Urinary bladder (tissue), 4 donors: ENCODE measurements around the gene ZBTB37. TPM values are rescaled to one million over a fixed set of nuclear protein-coding genes. Genes with fewer than 3 reads are reported as not detected.
"Not testable (repeated sequence)": the region's sequence is repeated elsewhere in the genome, so short reads cannot be mapped to it uniquely, and the experiment has no call there.

Experiments used
- DNase-seq: peaks from one replicate; pipeline ENCODE4 v3.0.0-alpha.2; 2015; ENCODE audit errors: extremely low spot score
- H3K27ac ChIP-seq: one replicate; pipeline ENCODE4 v1.5.1; 2013; ENCODE audit warnings: low read depth, mild to moderate bottlenecking, moderate library complexity
- H3K36me3 ChIP-seq: one replicate; pipeline ENCODE4 v1.6.1; 2013; ENCODE audit warnings: mild to moderate bottlenecking, moderate library complexity; ENCODE audit not compliant: insufficient read depth
- H3K4me1 ChIP-seq: one replicate; pipeline ENCODE4 v1.6.1; 2013; ENCODE audit warnings: mild to moderate bottlenecking, moderate library complexity; ENCODE audit not compliant: insufficient read depth
- H3K4me3 ChIP-seq: one replicate; pipeline ENCODE4 v1.5.1; 2013; ENCODE audit warnings: low read depth, low read length
- WGBS: extraction: QIAGEN DNeasy Blood & Tissue Kit; methylation state at CpG from one replicate; pipeline ENCODE4 v1.1.7; 2013; 5-methylcytosine and 5-hydroxymethylcytosine counted together
- polyA plus RNA-seq: library from polyadenylated mRNA; stranded (reverse); fragments of 200-250 nt; gene quantifications from one replicate; pipeline ENCODE4 v1.2.3, GENCODE V29; 2013
- total RNA-seq: library from RNA; depleted of rRNA; stranded (reverse); fragments of >200 nt; gene quantifications from one replicate; pipeline ENCODE4 v1.2.3, GENCODE V29; 2014
- donor health status: healthy with polysubstance abuse.
- donor health status: healthy.

ZBTB37 gene
- total and polyA plus RNA-seq, 2 donors = 1.3 to 32.8 TPM

GRCh38 chr1:173860065-173860464 lies 8.1 kb upstream of the ZBTB37 start:
- H3K27ac ChIP-seq = no peak overlapping the region
- no peak overlapping the region for H3K4me3 ChIP-seq
- 87% methylated on average over 1 of the region's 1 CpG for WGBS
- no peaks in the 10 kb centered on the region for H3K4me1 ChIP-seq
- peaks cover 9% of the 10 kb centered on the region for H3K36me3 ChIP-seq
- DNase-seq = no peak

- Histone ChIP-seq H3K4me1 (no peaks in the 10 kb centered on the region), H3K36me3 (peaks cover 9% of the 10 kb centered on the region), H3K4me3 (no peak overlapping the region), H3K27ac (no peak overlapping the region)
- DNase-seq = no peak
- 93% methylated on average over 7 of the region's 7 CpGs for WGBS
Measured at GRCh38 chr1:173861731-173862145, 6.4 kb upstream of the ZBTB37 start.

- H3K4me1 ChIP-seq, DNase-seq, H3K4me3 ChIP-seq, H3K36me3 ChIP-seq, H3K27ac ChIP-seq: not testable (repeated sequence)
- 81% methylated on average over 13 of the region's 13 CpGs for WGBS
Measured at GRCh38 chr1:173862146-173862768, 5.9 kb upstream of the ZBTB37 start.

GRCh38 chr1:173862769-173863223 lies 5.4 kb upstream of the ZBTB37 start:
- Histone ChIP-seq H3K36me3 (peaks cover 6% of the 10 kb centered on the region), H3K4me1 (no peaks in the 10 kb centered on the region), H3K4me3 (no peak overlapping the region), H3K27ac (no peak overlapping the region)
- DNase-seq = no peak
- 67% methylated on average over 8 of the region's 8 CpGs for WGBS

DNA sequence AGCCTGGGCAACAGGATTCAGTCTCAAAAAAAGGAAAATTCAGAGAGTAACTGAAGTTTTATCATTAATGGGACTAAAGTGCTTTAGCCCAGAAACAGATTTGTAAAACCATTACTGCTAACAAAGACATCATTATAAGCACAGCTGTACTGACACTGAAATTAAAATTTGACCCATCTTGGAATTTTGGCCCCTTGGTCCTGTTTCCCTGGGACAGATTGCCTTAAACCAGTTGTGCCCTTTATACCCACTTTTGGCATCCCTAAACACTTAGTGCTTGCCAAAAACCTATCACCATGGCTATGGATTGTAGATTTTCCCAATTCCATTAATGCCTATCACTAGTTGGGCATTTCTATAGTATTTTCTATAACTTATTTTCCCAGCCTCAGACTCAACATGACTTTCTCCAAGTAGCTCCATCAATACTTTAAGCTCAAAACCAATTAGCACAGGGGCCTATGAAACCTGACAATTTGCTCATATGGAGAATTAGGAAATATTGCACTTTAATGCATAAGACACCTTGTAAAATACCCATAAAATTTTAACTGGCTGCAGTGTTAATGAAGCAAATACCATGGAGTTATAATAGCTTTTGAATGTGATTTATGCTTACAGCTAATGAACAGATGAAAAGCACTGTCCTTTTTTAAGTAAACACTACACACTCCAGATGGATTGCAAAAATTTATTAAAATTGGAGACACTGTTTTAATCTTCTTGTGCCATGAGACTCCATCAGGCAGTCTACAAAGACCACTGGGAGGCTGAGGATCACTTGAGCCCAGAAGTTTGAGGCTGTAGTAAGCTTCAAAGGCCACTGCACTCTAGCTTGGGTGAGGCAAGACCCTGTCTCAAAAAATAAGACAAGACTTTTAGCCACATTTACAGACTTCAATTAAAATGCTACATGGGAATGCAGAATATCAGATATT lies 4.7 kb upstream of the ZBTB37 start:
- Histone ChIP-seq H3K27ac (no peak overlapping the region), H3K4me3 (no peak overlapping the region), H3K4me1 (no peaks in the 10 kb centered on the region), H3K36me3 (peaks cover 6% of the 10 kb centered on the region)
- DNase-seq = no peak

- Histone ChIP-seq H3K4me1 (no peaks in the 10 kb centered on the region), H3K27ac (no peak overlapping the region), H3K36me3 (peaks cover 6% of the 10 kb centered on the region), H3K4me3 (no peak overlapping the region)
- WGBS = 86% methylated on average over 5 of the region's 5 CpGs
- DNase-seq = no peak
Measured at GRCh38 chr1:173864179-173864867, 3.9 kb upstream of the ZBTB37 start.

- Histone ChIP-seq H3K4me3 (no peak overlapping the region), H3K4me1 (no peaks in the 10 kb centered on the region), H3K36me3 (peaks cover 6% of the 10 kb centered on the region), H3K27ac (no peak overlapping the region)
- DNase-seq = no peak
- 41% methylated on average over 4 of the region's 4 CpGs for WGBS
Measured at GRCh38 chr1:173865468-173866164, 2.6 kb upstream of the ZBTB37 start.

DNA sequence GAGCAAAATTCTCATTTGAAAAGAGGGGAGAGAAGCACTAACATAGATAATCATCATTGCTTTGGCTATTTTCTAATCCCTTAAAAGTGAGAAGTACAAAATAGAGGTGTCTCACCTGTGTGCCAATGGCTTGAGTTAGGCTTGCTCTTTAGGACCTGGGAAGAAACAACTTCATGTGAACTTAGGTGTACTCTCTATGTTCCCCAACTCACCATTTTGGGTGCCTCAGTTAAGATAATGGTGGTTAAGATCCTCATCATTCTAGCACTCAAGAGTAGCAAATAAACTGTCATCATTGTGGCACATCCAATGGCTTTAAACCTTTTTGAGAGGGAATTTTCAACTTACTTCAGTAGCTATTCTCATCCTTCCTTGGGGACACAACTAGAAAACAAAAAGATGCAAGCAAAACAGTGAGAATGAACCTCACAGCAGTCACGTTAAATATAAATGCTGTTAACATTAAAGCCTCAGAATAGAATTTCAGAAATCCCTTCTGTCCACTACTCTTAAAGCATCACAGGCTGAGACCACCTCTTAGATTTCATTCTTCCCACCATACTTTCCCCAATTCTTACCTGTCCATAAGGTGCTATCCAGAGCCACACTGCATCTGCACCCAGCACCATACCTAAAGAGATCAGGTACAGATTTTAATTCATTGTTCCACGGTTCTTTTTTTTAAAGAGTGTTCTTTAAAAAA lies 1.6 kb upstream of the ZBTB37 start:
- H3K27ac ChIP-seq = no peak overlapping the region
- 14% methylated on average over 2 of the region's 2 CpGs for WGBS
- H3K36me3 ChIP-seq = peaks cover 6% of the 10 kb centered on the region
- no peaks in the 10 kb centered on the region for H3K4me1 ChIP-seq
- peak overlapping the region; percentile 43 for H3K4me3 ChIP-seq
- DNase-seq = no peak

GRCh38 chr1:173867141-173867752 lies 933 bp upstream of the ZBTB37 start:
- H3K4me1 ChIP-seq = no peaks in the 10 kb centered on the region
- no peak for DNase-seq
- H3K36me3 ChIP-seq = peaks cover 6% of the 10 kb centered on the region
- WGBS = 4% methylated on average over 32 of the region's 32 CpGs
- peak overlapping the region; percentile 43 for H3K4me3 ChIP-seq
- peak overlapping the region; percentile 93 for H3K27ac ChIP-seq

GRCh38 chr1:173867753-173868265 lies 371 bp upstream of the ZBTB37 start, which contains the start of gene GAS5:
GAS5 (minus strand) TSS chr1:173867989.
- under 1% methylated on average over 30 of the region's 30 CpGs for WGBS
- DNase-seq = peak; percentile 100
- peaks cover 6% of the 10 kb centered on the region for H3K36me3 ChIP-seq
- H3K4me3 ChIP-seq = peak within 1 kb of the TSS; percentile 71
- H3K4me1 ChIP-seq = no peaks in the 10 kb centered on the region
- H3K27ac ChIP-seq = peak within 1 kb of the TSS; percentile 96

DNA sequence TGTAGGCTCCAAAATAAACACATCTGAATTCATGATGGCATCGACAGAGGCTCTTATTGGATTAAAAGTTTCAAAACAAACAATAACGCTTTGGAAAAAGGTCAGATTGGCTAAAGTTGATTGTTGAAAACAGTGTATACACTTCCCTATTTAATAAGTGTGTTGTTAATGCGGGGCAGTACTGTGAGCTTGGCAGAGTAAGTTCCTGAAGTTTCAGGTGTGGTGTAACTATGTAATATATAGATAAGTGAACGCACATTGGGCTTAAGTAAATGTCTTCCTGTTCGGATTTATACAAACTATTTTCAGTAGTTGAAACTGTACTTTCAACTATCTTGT lies 810 bp downstream of the ZBTB37 start:
- H3K4me1 ChIP-seq = no peaks in the 10 kb centered on the region
- peak overlapping the region; percentile 96 for H3K27ac ChIP-seq
- H3K36me3 ChIP-seq = peaks cover 4% of the 10 kb centered on the region
- 3% methylated on average over 5 of the region's 5 CpGs for WGBS
- no peak for DNase-seq
- H3K4me3 ChIP-seq = peak overlapping the region; percentile 71

GRCh38 chr1:173870252-173871075 lies 2.3 kb downstream of the ZBTB37 start:
- peaks cover 1% of the 10 kb centered on the region for H3K36me3 ChIP-seq

More at GRCh38 chr1:173870252-173871075, 2.3 kb downstream of the ZBTB37 start:
- WGBS = 86% methylated on average over 15 of the region's 15 CpGs
- Histone ChIP-seq H3K27ac (no peak overlapping the region), H3K4me1 (no peaks in the 10 kb centered on the region), H3K4me3 (no peak overlapping the region)
- no peak for DNase-seq
